SK-N-SH treated with all-trans-retinoic acid at 6 μM for 48 hours (cell line): ENCODE measurements around the gene KAT6B.

Experiments used
- ARNTL ChIP-seq: fragments of 450-650 bp; formaldehyde crosslinking; IDR thresholded peaks from 2 replicates; pipeline ENCODE4 v1.5.0; 2020; ENCODE audit warnings: low read depth, mild to moderate bottlenecking, moderate library complexity, borderline replicate concordance
- CSDC2 ChIP-seq: fragments of 250-450 bp; sonication (Bioruptor Pico); IDR thresholded peaks from 2 replicates; pipeline ENCODE4 v1.5.0; 2020; ENCODE audit warnings: mild to moderate bottlenecking, moderate library complexity
- ISL1 ChIP-seq: fragments of 250-450 bp; sonication (Bioruptor Pico); IDR thresholded peaks from 2 replicates; pipeline ENCODE4 v2.1.2; 2022; ENCODE audit warnings: mild to moderate bottlenecking, moderate library complexity
- PPARA ChIP-seq: fragments of 250-450 bp; sonication (Bioruptor Pico); IDR thresholded peaks from 2 replicates; pipeline ENCODE4 v1.5.0; 2020; ENCODE audit warnings: mild to moderate bottlenecking, borderline replicate concordance
- RARB ChIP-seq: fragments of 250-450 bp; sonication (Bioruptor Pico); IDR thresholded peaks from 2 replicates; pipeline ENCODE4 v1.8.0; 2021; ENCODE audit warnings: mild to moderate bottlenecking, moderate library complexity
- SNAI2 ChIP-seq: fragments of 250-450 bp; sonication (Bioruptor Pico); IDR thresholded peaks from 2 replicates; pipeline ENCODE4 v1.5.0; 2020; ENCODE audit warnings: mild to moderate bottlenecking, moderate library complexity
- TCF4 ChIP-seq: fragments of 250-450 bp; sonication (Bioruptor Pico); IDR thresholded peaks from 2 replicates; pipeline ENCODE4 v1.8.0; 2021; ENCODE audit warnings: mild to moderate bottlenecking, moderate library complexity, borderline replicate concordance
- ZC3H10 ChIP-seq: fragments of 250-450 bp; sonication (Bioruptor Pico); IDR thresholded peaks from 2 replicates; pipeline ENCODE4 v1.5.1; 2021; ENCODE audit warnings: mild to moderate bottlenecking, moderate library complexity
- ZFP3 ChIP-seq: fragments of 250-450 bp; sonication (Bioruptor Pico); IDR thresholded peaks from 2 replicates; pipeline ENCODE4 v1.5.0; 2020; ENCODE audit warnings: mild to moderate bottlenecking, moderate library complexity
- ZNF565 ChIP-seq: fragments of 450-650 bp; formaldehyde crosslinking; conservative IDR thresholded peaks from 2 replicates; pipeline ENCODE4 v1.5.0; 2020; ENCODE audit warnings: low read depth, mild to moderate bottlenecking, moderate library complexity
- ZNF70 ChIP-seq: fragments of 450-650 bp; formaldehyde crosslinking; IDR thresholded peaks from 2 replicates; pipeline ENCODE4 v1.5.0; 2020; ENCODE audit warnings: mild to moderate bottlenecking, moderate library complexity
- ZNF8 ChIP-seq: fragments of 450-650 bp; formaldehyde crosslinking; IDR thresholded peaks from 2 replicates; pipeline ENCODE4 v1.5.0; 2020; ENCODE audit warnings: mild to moderate bottlenecking, moderate library complexity
- TF ChIP-seq, protein P1 (sequence below): fragments of 250-450 bp; sonication (Bioruptor Pico); IDR thresholded peaks from 2 replicates; pipeline ENCODE4 v1.8.0; 2021; ENCODE audit warnings: low read depth, mild to moderate bottlenecking, moderate library complexity, borderline replicate concordance
- TF ChIP-seq, protein P2 (sequence below): fragments of 250-450 bp; sonication (Bioruptor Pico); IDR thresholded peaks from 2 replicates; pipeline ENCODE4 v1.8.0; 2020; ENCODE audit warnings: mild to moderate bottlenecking, moderate library complexity, borderline replicate concordance

DNA sequence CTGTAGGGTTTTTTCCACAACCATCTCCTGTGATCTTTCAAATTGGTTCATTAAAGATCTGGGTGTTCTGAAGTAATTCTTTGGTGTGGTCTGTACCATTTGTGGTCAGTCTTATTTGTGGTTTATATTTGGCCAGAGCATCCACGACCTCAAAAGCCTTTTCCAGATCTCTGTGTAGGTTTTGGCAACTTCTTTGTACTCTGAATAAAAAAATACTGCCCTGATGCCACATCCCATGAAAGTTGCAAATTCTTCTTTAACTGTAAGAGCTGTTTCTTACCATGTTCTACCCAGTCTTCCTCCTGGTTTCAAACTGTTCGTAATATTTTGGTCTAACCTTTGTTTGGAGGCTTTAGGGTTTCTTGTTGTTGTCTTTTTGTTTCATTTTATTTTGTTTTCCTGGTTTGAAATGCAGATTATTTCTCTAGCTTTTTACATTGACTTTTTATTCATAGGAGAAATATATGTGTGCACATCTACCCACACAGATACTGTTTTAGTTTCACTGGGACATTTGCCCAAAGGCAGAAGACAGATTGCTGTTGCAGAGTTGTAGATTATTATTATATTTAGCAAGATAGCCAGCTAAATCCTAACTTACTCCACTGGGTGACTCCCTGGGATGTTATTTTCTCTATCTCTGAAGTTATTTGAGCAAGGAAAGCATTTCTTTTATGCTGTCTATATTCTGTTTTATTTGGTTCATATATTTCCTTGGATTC is 161.8 kb downstream of the KAT6B start:
- TF ChIP-seq RARB (no peak), TCF4 (CRISPR knock-in tag) (no peak), ZNF565 (CRISPR knock-in tag) (no peak), ISL1 (CRISPR knock-in tag) (no peak), PPARA (CRISPR knock-in tag) (no peak), ZFP3 (no peak), ZNF8 (CRISPR knock-in tag) (no peak), CSDC2 (CRISPR knock-in tag) (no peak), ARNTL (CRISPR knock-in tag) (no peak), ZC3H10 (CRISPR knock-in tag) (no peak), SNAI2 (CRISPR knock-in tag) (no peak), ZNF70 (CRISPR knock-in tag) (no peak)
- TF ChIP-seq, protein P1, sequence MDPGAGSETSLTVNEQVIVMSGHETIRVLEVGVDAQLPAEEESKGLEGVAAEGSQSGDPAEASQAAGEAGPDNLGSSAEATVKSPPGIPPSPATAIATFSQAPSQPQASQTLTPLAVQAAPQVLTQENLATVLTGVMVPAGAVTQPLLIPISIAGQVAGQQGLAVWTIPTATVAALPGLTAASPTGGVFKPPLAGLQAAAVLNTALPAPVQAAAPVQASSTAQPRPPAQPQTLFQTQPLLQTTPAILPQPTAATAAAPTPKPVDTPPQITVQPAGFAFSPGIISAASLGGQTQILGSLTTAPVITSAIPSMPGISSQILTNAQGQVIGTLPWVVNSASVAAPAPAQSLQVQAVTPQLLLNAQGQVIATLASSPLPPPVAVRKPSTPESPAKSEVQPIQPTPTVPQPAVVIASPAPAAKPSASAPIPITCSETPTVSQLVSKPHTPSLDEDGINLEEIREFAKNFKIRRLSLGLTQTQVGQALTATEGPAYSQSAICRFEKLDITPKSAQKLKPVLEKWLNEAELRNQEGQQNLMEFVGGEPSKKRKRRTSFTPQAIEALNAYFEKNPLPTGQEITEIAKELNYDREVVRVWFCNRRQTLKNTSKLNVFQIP: no peak
- TF ChIP-seq, protein P2, sequence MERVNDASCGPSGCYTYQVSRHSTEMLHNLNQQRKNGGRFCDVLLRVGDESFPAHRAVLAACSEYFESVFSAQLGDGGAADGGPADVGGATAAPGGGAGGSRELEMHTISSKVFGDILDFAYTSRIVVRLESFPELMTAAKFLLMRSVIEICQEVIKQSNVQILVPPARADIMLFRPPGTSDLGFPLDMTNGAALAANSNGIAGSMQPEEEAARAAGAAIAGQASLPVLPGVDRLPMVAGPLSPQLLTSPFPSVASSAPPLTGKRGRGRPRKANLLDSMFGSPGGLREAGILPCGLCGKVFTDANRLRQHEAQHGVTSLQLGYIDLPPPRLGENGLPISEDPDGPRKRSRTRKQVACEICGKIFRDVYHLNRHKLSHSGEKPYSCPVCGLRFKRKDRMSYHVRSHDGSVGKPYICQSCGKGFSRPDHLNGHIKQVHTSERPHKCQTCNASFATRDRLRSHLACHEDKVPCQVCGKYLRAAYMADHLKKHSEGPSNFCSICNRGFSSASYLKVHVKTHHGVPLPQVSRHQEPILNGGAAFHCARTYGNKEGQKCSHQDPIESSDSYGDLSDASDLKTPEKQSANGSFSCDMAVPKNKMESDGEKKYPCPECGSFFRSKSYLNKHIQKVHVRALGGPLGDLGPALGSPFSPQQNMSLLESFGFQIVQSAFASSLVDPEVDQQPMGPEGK (CRISPR knock-in tag): no peak
